Measurements from ENCODE around the gene ZNF652. TPM values are rescaled to one million over a fixed set of nuclear protein-coding genes. Genes with fewer than 3 reads are reported as not detected.

ZNF652 gene
- total RNA-seq, 1 donor from 2014 or later: 38.7 TPM

GRCh38 chr17:49351572-49352140 is 10.4 kb downstream of the ZNF652 start:
- no peaks in the 10 kb centered on the region for H3K9me3 Mint-ChIP-seq (ENCODE audit: unreplicated experiment)
- no peak overlapping the region for H3K27ac Mint-ChIP-seq (ENCODE audit: unreplicated experiment)
- H3K27me3 Mint-ChIP-seq (ENCODE audit: unreplicated experiment): no peaks in the 10 kb centered on the region
- DNase-seq (ENCODE audit: extremely low spot score, unreplicated experiment): no peak
- H3K4me3 Mint-ChIP-seq (ENCODE audit: unreplicated experiment): no peak overlapping the region
- peaks cover 7% of the 10 kb centered on the region for H3K4me1 Mint-ChIP-seq (ENCODE audit: unreplicated experiment)
- no peak for TF ChIP-seq CTCF (IDR thresholded peaks at IDR 0.05)
- H3K36me3 Mint-ChIP-seq (ENCODE audit: unreplicated experiment): peaks cover 7% of the 10 kb centered on the region

GRCh38 chr17:49349541-49349940 is 12.5 kb downstream of the ZNF652 start:
- no peak overlapping the region for H3K27ac Mint-ChIP-seq (ENCODE audit: unreplicated experiment)
- no peaks in the 10 kb centered on the region for H3K27me3 Mint-ChIP-seq (ENCODE audit: unreplicated experiment)
- H3K4me3 Mint-ChIP-seq (ENCODE audit: unreplicated experiment): no peak overlapping the region

GRCh38 chr17:49344914-49345313 is 17.1 kb downstream of the ZNF652 start:
- Mint-ChIP-seq H3K27me3 (ENCODE audit: unreplicated experiment) (no peaks in the 10 kb centered on the region), H3K27ac (ENCODE audit: unreplicated experiment) (no peak overlapping the region), H3K4me3 (ENCODE audit: unreplicated experiment) (no peak overlapping the region), H3K36me3 (ENCODE audit: unreplicated experiment) (peaks cover 4% of the 10 kb centered on the region), H3K9me3 (ENCODE audit: unreplicated experiment) (no peaks in the 10 kb centered on the region), H3K4me1 (ENCODE audit: unreplicated experiment) (peaks cover 28% of the 10 kb centered on the region)
- TF ChIP-seq CTCF (IDR thresholded peaks at IDR 0.05): no peak
- no peak for DNase-seq (ENCODE audit: extremely low spot score, unreplicated experiment)

More at GRCh38 chr17:49349541-49349940, 12.5 kb downstream of the ZNF652 start:
- no peaks in the 10 kb centered on the region for H3K9me3 Mint-ChIP-seq (ENCODE audit: unreplicated experiment)
- no peak for DNase-seq (ENCODE audit: extremely low spot score, unreplicated experiment)
- H3K36me3 Mint-ChIP-seq (ENCODE audit: unreplicated experiment): peaks cover 7% of the 10 kb centered on the region
- peaks cover 11% of the 10 kb centered on the region for H3K4me1 Mint-ChIP-seq (ENCODE audit: unreplicated experiment)
- no peak for TF ChIP-seq CTCF (IDR thresholded peaks at IDR 0.05)

- no peaks in the 10 kb centered on the region for H3K27me3 Mint-ChIP-seq (ENCODE audit: unreplicated experiment)
- H3K4me3 Mint-ChIP-seq (ENCODE audit: unreplicated experiment): no peak overlapping the region
- H3K9me3 Mint-ChIP-seq (ENCODE audit: unreplicated experiment): no peaks in the 10 kb centered on the region
- DNase-seq (ENCODE audit: extremely low spot score, unreplicated experiment): no peak
- no peaks in the 10 kb centered on the region for H3K36me3 Mint-ChIP-seq (ENCODE audit: unreplicated experiment)
- H3K27ac Mint-ChIP-seq (ENCODE audit: unreplicated experiment): no peak overlapping the region
- TF ChIP-seq CTCF (IDR thresholded peaks at IDR 0.05): no peak
- H3K4me1 Mint-ChIP-seq (ENCODE audit: unreplicated experiment): peaks cover 28% of the 10 kb centered on the region
These were observed 18.8 kb downstream of the ZNF652 start for GRCh38 chr17:49343273-49343672.

GRCh38 chr17:49342575-49342936 is 19.5 kb downstream of the ZNF652 start:
- Mint-ChIP-seq H3K4me1 (ENCODE audit: unreplicated experiment) (peaks cover 34% of the 10 kb centered on the region), H3K4me3 (ENCODE audit: unreplicated experiment) (no peak overlapping the region), H3K9me3 (ENCODE audit: unreplicated experiment) (no peaks in the 10 kb centered on the region), H3K36me3 (ENCODE audit: unreplicated experiment) (no peaks in the 10 kb centered on the region), H3K27me3 (ENCODE audit: unreplicated experiment) (no peaks in the 10 kb centered on the region), H3K27ac (ENCODE audit: unreplicated experiment) (no peak overlapping the region)
- no peak for DNase-seq (ENCODE audit: extremely low spot score, unreplicated experiment)
- no peak for TF ChIP-seq CTCF (IDR thresholded peaks at IDR 0.05)

Measured in osteocyte (in vitro differentiated cells).